Endothelial cell of hepatic sinusoid (primary cell): Measurements from ENCODE around the gene IL3RA.
"Not testable (repeated sequence)": the region's sequence is repeated elsewhere in the genome, so short reads cannot be mapped to it uniquely, and the experiment has no call there.

Source experiments
- in situ Hi-C: cut with HindIII; loops from 2 replicates; pipeline ENCODE4 v1.10.0; 2017; ENCODE audit warnings: low sequenced_read_pairs

IL3RA gene

GRCh38 chrX:1397441-1398270 is 61.1 kb downstream of the IL3RA start:
- in situ Hi-C loops: no loop called here

GRCh38 chrX:1398431-1399340 is 62.1 kb downstream of the IL3RA start:
- in situ Hi-C loops: no loop called here

- in situ Hi-C loops: no loop called here
Measured at GRCh38 chrX:1400049-1400448, 63.5 kb downstream of the IL3RA start.

- in situ Hi-C loops: no loop called here
Measured at GRCh38 chrX:1400742-1401471, 64.3 kb downstream of the IL3RA start.

- in situ Hi-C loops: no loop called here
Measured at GRCh38 chrX:1401611-1402430, 65.2 kb downstream of the IL3RA start.

- in situ Hi-C loops: no loop called here
Measured at GRCh38 chrX:1403228-1403627, 66.6 kb downstream of the IL3RA start.

GRCh38 chrX:1403867-1404266 is 67.3 kb downstream of the IL3RA start:
- in situ Hi-C loops: not testable (repeated sequence)

GRCh38 chrX:1405769-1406168 is 69.2 kb downstream of the IL3RA start:
- in situ Hi-C loops: not testable (repeated sequence)

GRCh38 chrX:1407035-1407434 is 70.5 kb downstream of the IL3RA start:
- in situ Hi-C loops: no loop called here

- in situ Hi-C loops: no loop called here
Measured at GRCh38 chrX:1411326-1411725, 74.7 kb downstream of the IL3RA start.

GRCh38 chrX:1412551-1413161 is 76.1 kb downstream of the IL3RA start:
- in situ Hi-C loops: no loop called here

GRCh38 chrX:1416327-1416784 is 79.8 kb downstream of the IL3RA start:
- in situ Hi-C loops: no loop called here

GRCh38 chrX:1416965-1417760 is 80.6 kb downstream of the IL3RA start:
- in situ Hi-C loops: no loop called here

GRCh38 chrX:1417921-1418771 is 81.6 kb downstream of the IL3RA start:
- in situ Hi-C loops: no loop called here

- in situ Hi-C loops: no loop called here
Measured at GRCh38 chrX:1418901-1419544, 82.4 kb downstream of the IL3RA start.

- in situ Hi-C loops: no loop called here
Measured at GRCh38 chrX:1419545-1420355, 83.2 kb downstream of the IL3RA start.

GRCh38 chrX:1420371-1420770 is 83.8 kb downstream of the IL3RA start:
- in situ Hi-C loops: no loop called here
